K562 (cell line): ENCODE data around the gene NXN. TPM values are rescaled to one million over a fixed set of nuclear protein-coding genes. Genes with fewer than 3 reads are reported as not detected.

Source experiments
- ATAC-seq: fragments of 200-7000 bp; cut with Tn5 transposase; 3 replicates; pipeline ENCODE4 v1.9.1; 2020; ENCODE audit warnings: moderate library complexity
- BruUV-seq: library from RNA; stranded (reverse); fragments of 400-500 nt; replicated peaks from 2 replicates; lab custom pipeline; 2021; lab: Mats Ljungman, UMichigan
- CTCF ChIA-PET: fragments of 300-600 bp; formaldehyde crosslinking; extraction: SDS; loops from one replicate; lab custom pipeline; 2021; ENCODE audit warnings: low intra/inter-chr PET ratio; lab: Yijun Ruan, JAX
- POLR2A ChIA-PET: fragments of 300-600, 350-650 bp; sonication (Branson Sonifier 250); formaldehyde crosslinking; extraction: SDS; loops from one replicate; lab custom pipeline; 2021; ENCODE audit warnings: antibody characterized with exemption, inconsistent platforms; lab: Yijun Ruan, JAX
- DNase-seq, 4 experiments: peaks; one replicate each; pipeline versions ENCODE4 v3.0.0 to v3.0.0-alpha.2; 2011 to 2018; ENCODE audit warnings: low spot score in 3 of 4, mixed read lengths in 3 of 4; ENCODE audit errors: extremely low read depth in 1 of 4
- FAIRE-seq: peaks from 2 replicates; lab custom pipeline; 2011; peaks lifted over from hg19 to GRCh38; lab: Jason Lieb, UNC
- H2AFZ ChIP-seq: 2 replicates; pipeline ENCODE4 v1.6.0; 2011; ENCODE audit warnings: low read depth, low read length, control low read depth, inconsistent platforms
- H3K27ac ChIP-seq: fragments of 200-600 bp; 3 replicates; pipeline ENCODE4 v1.8.0; 2011; ENCODE audit warnings: low read depth, mild to moderate bottlenecking, control low read depth, inconsistent platforms, low read length, moderate library complexity, mixed read lengths; ENCODE audit errors: extremely low read depth
- H3K27me3 ChIP-seq, 2 experiments: fragments of 300-600 bp in 1 of 2; 2 replicates in 1 of 2; 3 replicates in 1 of 2; pipeline versions ENCODE4 v1.6.0 to v1.8.0; 2011; ENCODE audit warnings: inconsistent platforms in 2 of 2, low read length in 2 of 2, mild to moderate bottlenecking in 1 of 2, mixed read lengths in 1 of 2, moderate library complexity in 1 of 2; ENCODE audit not compliant: control insufficient read depth in 2 of 2, insufficient read depth in 2 of 2
- H3K36me3 ChIP-seq: fragments of 300-600 bp; 3 replicates; pipeline ENCODE4 v1.8.0; 2011; ENCODE audit warnings: mild to moderate bottlenecking, low read length, inconsistent platforms; ENCODE audit not compliant: control insufficient read depth, insufficient read depth
- H3K4me1 ChIP-seq, 2 experiments: fragments of 200-600 bp in 1 of 2; replicated peaks in 1 of 2; 2 replicates in 1 of 2; 3 replicates in 1 of 2; pipeline versions ENCODE4 v1.5.1 to v1.8.0; 2011; ENCODE audit warnings: inconsistent platforms in 2 of 2, low read length in 2 of 2, mild to moderate bottlenecking in 1 of 2, mixed read lengths in 1 of 2, moderate library complexity in 1 of 2; ENCODE audit not compliant: control insufficient read depth in 2 of 2, insufficient read depth in 2 of 2
- H3K4me2 ChIP-seq: 2 replicates; pipeline ENCODE4 v1.6.1; 2011; ENCODE audit warnings: low read length, control low read depth, inconsistent platforms, mixed read lengths; ENCODE audit not compliant: insufficient read depth
- H3K4me3 ChIP-seq: fragments of 200-600 bp; sonication (generic), shearing (Covaris generic); 2 replicates; pipeline ENCODE4 v1.5.1; 2016; ENCODE audit warnings: control low read depth, inconsistent platforms
- H3K79me2 ChIP-seq: fragments of 200-600 bp; 3 replicates; pipeline ENCODE4 v1.8.0; 2011; ENCODE audit warnings: low read length, inconsistent platforms; ENCODE audit not compliant: control insufficient read depth, insufficient read depth
- H3K9ac ChIP-seq, 2 experiments: 2 replicates each; pipeline versions ENCODE4 v1.6.0 to v1.6.1; 2011; ENCODE audit warnings: low read depth in 2 of 2, low read length in 2 of 2, control low read depth in 1 of 2, inconsistent platforms in 1 of 2, mild to moderate bottlenecking in 1 of 2, mixed read lengths in 1 of 2; ENCODE audit not compliant: insufficient read depth in 1 of 2
- H3K9me1 ChIP-seq: one replicate; pipeline ENCODE4 v1.6.0; 2011; ENCODE audit warnings: inconsistent platforms, mild to moderate bottlenecking, low read length, moderate library complexity; ENCODE audit not compliant: control insufficient read depth, insufficient read depth
- H3K9me3 ChIP-seq: replicated peaks from 2 replicates; pipeline ENCODE4 v1.5.1; 2011; ENCODE audit warnings: low read depth, low read length, inconsistent platforms; ENCODE audit not compliant: control insufficient read depth, insufficient read depth
- H4K20me1 ChIP-seq: replicated peaks from 2 replicates; pipeline ENCODE4 v1.6.1; 2011; ENCODE audit warnings: low read length, inconsistent platforms, mixed read lengths; ENCODE audit not compliant: control insufficient read depth, insufficient read depth
- ETV6 ChIP-seq, 3 experiments: fragments of 150-350 bp in 1 of 3; sonication (generic) in 1 of 3; formaldehyde crosslinking in 1 of 3; IDR thresholded peaks; 2 replicates each; pipeline versions ENCODE4 v1.6.1 to v1.8.0; 2014 to 2022; ENCODE audit warnings: borderline replicate concordance in 2 of 3, low read depth in 2 of 3, antibody characterized with exemption in 1 of 3, low read length in 1 of 3, mild to moderate bottlenecking in 1 of 3, missing genetic modification reagents in 1 of 3
- ZFP36 ChIP-seq: fragments of 150-350 bp; IDR thresholded peaks from 2 replicates; pipeline ENCODE4 v1.6.1; 2018; ENCODE audit warnings: low read length, low read depth; ENCODE audit not compliant: partially characterized antibody
- WGBS: fragments of 100-300 bp; shearing (Covaris generic); methylation state at CpG from one replicate; pipeline ENCODE4 v1.1.6; 2016; ENCODE audit warnings: low coverage, mixed read lengths; ENCODE audit not compliant: insufficient coverage; ENCODE audit errors: missing lambda C conversion rate; 5-methylcytosine and 5-hydroxymethylcytosine counted together
- in situ Hi-C: fragments of 300-500 bp; cut with MboI; formaldehyde crosslinking; loops from 4 replicates; pipeline ENCODE4 v1.15.0; 2018; ENCODE audit warnings: inconsistent platforms, mixed read lengths
- intact Hi-C: fragments of 100-400 bp; cut with micrococcal nuclease; formaldehyde crosslinking; loops from 2 replicates; pipeline ENCODE4 v1.14.2; 2022
- polyA plus RNA-seq, 8 experiments: library from polyadenylated mRNA; depleted of rRNA in 4 of 8; stranded (reverse) in 5 of 8; unstranded in 3 of 8; fragments of >200 nt; fragmentation: Nextera tagmentation in 2 of 8; fragmentation: Illumina TruSeq in 1 of 8; extraction: Ambion mirVana in 2 of 8; extraction: Trizol in 1 of 8; gene quantifications; 2 replicates each; pipeline versions ENCODE4 v1.2.1 to v1.2.3, GENCODE V29; 2011 to 2014; ENCODE audit warnings: inconsistent platforms in 1 of 8, missing spikeins in 1 of 8
- total RNA-seq, 7 experiments: library from RNA; depleted of rRNA in 6 of 7; stranded (reverse); fragments of >200 nt in 6 of 7; fragmentation: Illumina TruSeq in 2 of 7; extraction: Trizol in 2 of 7; gene quantifications; 2 replicates each; pipeline versions ENCODE4 v1.2.1 to v1.2.3, GENCODE V29; 2011 to 2021; ENCODE audit warnings: low replicate concordance in 1 of 7

Gene NXN
- total and polyA plus RNA-seq, 9 of the 15 experiments (the other 6 are each of a cell fraction or from before 2014, with no cell fraction given), result 0.08 to 0.39 (median 0.29) TPM; not detected in 5

DNA sequence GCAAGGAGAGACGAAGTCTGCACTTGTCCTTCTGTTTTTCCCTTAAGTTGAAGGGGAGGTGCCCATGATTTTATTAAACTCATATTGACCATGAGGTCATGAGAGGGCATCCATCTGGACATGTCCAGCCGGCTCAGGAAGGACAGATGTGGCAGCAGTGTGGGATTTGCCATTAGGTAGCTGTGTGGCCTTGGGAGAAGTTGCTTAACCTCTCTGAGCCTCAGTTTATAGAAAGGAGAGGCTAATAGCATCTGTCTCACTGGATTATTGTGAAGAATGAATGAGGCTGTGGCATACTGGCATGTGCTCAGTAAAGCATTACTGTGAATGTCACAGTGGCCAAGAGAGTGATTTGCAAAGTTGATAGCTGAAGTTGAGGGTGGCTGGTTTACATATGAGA is 18.5 kb upstream of the NXN start:
- H3K27ac ChIP-seq, result no peak overlapping the region; the same call in 2 of the 3 replicates
- intact Hi-C loops (loop anchor here (5.0 kb wide), 2 partner anchors 201 to 586 kb away; a partner anchor contains a TSS), in situ Hi-C loops (no loop called here)
- peaks cover 46% of the 10 kb centered on the region for H3K36me3 ChIP-seq
- H2AFZ ChIP-seq, result no peak overlapping the region
- H3K4me2 ChIP-seq, result peak overlapping the region; percentile 97
- DNase-seq, result no peak
- TF ChIP-seq ZFP36, result peak; percentile 33
- TF ChIP-seq ETV6 (IDR thresholded peaks at IDR 0.05; ENCODE audit: borderline replicate concordance in 1 of 2, low read depth in 2 of 2, low read length in 1 of 2), result no peak
- no peak for TF ChIP-seq ETV6 (CRISPR knock-in tag; IDR thresholded peaks at IDR 0.05; ENCODE audit: borderline replicate concordance)
- H3K9me1 ChIP-seq, result peaks cover 3% of the 10 kb centered on the region
- FAIRE-seq, result no peak
- peaks cover 6% of the 10 kb centered on the region in 2 experiments; a peak in 3 of 5 replicates for H3K4me1 ChIP-seq
- no peaks in the 10 kb centered on the region for H4K20me1 ChIP-seq
- POLR2A ChIA-PET, result no interaction called here
- H3K4me3 ChIP-seq, result peak overlapping the region; percentile 99
- ATAC-seq, result no peak
- H3K9ac ChIP-seq, result peak overlapping the region; percentile 94 to 97; a peak in 2 of 4 replicates
- WGBS, result 19% methylated on average over 2 of the region's 2 CpGs
- CTCF ChIA-PET, result interaction anchor here (2.2 kb wide), 1 partner anchor 203 kb away, joined by 11 read pairs; no protein-coding TSS in a partner anchor
- BruUV-seq, result no TSS peak
- H3K79me2 ChIP-seq, result peaks cover 25% of the 10 kb centered on the region
- H3K27me3 ChIP-seq, result no peaks in the 10 kb centered on the region
- H3K9me3 ChIP-seq, result no peaks in the 10 kb centered on the region
